NCI-H345 treated with DMSO at 0.1 percent for 48 hours (cell line): ENCODE measurements around the gene GADD45G.

Experiments
- DNase-seq: peaks from one replicate; lab custom pipeline; 2025; ENCODE audit not compliant: unreplicated experiment; lab: John Stamatoyannopoulos, UW

Gene GADD45G

GRCh38 chr9:89648247-89649000 is 43.6 kb downstream of the GADD45G start:
- no peak for DNase-seq

DNA sequence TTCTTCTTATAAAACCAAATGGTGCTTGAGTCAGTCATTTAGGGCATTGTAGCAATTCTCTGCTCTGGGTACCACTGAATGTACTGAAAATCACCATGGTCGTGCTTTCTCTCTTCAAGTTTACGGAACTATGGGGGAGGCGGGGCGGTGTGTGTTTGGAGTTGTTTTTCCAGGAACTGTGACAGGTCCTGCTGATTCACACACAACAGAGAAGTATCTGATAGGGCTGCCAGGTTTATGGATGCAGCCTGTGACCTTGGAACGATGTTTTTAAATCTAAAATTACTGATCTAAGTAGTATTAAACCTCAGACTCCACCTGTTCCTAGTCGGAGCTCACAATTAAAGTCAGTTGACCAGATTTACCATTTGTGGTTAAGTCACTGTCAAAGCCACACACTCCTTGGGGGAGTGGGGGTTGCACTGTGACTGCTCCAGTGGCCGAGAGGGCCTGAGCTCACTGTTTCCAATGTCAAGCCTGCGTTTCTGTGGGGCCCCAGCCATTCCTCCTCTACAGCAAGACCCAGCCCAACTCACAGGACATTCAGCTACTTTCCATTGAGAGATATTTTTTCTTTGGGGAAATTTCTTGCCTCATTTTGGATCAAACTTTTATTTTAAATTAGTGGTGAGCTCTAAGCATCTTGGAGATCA is 44.4 kb downstream of the GADD45G start:
- DNase-seq: no peak

GRCh38 chr9:89654025-89654662 is 49.3 kb downstream of the GADD45G start:
- DNase-seq: no peak

DNA sequence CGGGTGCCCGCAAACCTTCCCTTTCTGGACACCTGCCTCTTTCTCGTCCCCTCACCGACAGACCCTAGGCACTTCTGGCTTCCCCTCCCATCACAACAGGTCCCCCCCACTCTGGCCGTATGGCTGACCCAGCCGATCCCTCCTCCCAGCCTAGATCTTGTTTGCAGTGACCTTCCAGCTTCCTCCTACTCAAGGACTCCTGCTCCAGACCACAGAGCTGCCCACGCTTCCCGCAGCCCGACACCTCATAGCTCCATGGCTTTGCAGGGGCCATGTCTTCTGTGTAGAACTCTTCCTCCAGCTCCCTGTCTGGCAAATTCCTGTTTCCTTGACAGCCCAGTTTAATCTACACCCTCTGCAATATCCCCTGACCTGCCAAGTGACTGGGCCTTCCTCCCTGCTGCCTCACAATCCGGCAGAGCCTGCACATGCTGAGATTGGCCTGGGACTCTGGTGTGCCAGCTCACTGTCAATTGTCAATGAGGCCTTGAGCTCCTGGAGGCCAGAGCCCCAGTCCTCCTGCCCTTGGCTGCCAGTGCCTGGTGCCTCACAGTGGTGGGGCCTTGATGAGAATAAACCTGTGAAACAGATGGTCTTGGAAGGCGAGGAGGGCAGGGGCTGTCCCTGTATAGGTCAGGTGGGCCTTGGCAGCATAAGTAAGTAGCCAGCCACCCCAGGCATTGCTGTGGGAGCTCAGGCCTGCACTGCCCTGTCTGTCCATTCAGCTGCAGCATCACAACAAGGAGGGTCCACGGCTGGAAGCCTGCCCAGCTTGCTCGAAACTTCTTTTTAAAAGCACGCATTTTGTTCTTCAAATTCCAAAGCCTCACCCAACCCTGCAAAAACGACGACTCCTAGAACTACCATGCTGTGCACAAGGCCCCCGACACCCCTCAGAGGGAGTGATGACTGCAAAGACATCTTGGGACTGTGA is 50.5 kb downstream of the GADD45G start:
- no peak for DNase-seq
